Kidney tubule cell (primary cell): Measurements from ENCODE around the gene SHISA9.

Experiments
- DNase-seq: peaks from one replicate; pipeline ENCODE4 v3.0.0-alpha.2; 2018; ENCODE audit warnings: low spot score

The SHISA9 gene

DNA sequence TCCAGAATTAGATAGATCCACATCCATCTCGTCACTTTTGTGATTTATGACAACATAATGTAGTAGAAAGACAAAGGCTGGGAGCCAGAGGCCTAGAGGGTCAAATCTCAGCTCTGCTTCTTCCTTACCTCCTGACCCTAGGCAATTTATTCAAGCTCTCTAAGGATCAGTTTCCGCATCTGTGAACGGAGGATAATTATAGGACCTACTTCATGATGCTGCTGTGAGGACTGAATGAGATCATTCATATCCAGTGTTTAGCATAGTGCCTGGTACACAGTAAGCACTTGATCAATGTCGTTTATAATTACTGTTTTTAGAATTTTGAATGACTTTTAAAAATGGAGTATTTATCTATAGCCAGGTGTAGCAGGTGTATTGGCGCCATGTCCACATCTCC is 128.4 kb downstream of the SHISA9 start:
- DNase-seq: no peak

DNA sequence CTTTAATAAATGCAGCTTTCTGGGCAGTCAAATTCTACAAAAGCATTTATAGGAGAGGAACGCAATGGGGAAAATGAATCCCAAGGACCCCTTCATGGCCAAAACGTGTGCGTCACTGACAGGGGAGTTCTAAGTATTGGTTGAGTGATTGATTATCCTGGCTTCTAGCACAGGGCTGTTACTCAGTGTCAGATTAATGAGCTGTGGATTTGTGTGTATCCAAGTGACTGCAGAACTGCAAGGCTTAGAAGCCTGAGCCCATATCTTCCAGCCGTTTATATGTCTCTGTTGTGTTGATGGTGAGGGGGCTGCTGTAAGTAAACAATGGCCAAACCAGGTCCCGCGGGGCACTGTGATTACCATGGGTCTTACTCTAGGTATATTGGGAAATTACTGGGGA is 129.4 kb downstream of the SHISA9 start:
- no peak for DNase-seq

DNA sequence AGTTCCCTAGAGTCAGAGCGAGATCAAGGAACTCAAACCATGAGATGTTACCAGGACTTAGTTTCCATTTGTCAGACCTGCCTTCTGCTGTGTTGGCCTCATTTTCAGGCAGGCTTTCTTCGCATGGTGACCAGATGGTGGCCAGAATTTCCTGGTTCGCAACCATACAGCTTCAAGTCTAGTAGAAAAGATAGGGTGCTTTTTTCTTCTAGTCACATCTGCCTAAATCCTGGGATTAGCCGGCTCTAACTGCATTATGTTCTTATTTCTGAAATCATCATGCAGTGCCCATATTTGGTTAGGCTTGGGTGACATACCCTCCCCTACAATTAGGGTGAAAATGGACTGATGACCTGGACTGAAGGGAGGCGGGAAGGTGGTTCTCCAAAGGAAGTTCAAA is 131.5 kb downstream of the SHISA9 start:
- no peak for DNase-seq

DNA sequence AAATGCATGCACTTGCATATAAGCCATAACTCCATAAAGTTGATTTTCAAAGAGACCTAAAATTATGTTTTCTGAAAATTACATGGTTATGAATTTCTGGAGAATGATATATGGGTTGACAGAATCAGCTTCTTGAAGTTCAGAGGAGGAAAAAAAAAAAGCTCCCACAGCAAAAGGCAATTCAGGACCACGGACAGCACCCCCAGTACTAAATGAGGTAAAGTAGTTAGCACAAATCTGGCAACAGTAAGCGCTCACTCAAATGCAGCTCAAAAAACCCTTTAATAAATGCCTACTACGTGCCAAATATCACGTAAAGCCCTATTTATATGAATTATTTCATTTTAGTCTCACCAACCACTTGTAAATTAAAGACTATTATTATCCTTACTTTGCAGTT is 135.2 kb downstream of the SHISA9 start:
- peak; percentile 56 for DNase-seq

DNA sequence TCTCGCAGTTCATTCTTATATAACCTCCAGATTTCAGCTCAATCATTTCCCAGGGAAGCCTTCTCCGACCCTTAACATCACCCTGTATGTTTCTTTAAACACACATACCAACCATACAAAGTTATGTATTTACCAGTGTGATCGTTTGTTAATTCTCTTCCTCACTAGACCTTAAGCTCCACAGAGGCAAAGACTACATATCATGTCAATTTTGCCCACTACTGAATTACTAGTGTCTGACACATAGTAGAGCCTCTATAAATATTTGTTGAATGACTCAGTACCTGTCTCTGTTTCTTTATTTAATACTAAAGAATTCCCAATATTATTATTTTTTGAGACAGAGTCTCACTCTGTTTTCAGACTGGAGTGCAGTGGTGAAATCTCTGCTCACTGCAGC is 137.2 kb downstream of the SHISA9 start:
- peak; percentile 67 for DNase-seq

DNA sequence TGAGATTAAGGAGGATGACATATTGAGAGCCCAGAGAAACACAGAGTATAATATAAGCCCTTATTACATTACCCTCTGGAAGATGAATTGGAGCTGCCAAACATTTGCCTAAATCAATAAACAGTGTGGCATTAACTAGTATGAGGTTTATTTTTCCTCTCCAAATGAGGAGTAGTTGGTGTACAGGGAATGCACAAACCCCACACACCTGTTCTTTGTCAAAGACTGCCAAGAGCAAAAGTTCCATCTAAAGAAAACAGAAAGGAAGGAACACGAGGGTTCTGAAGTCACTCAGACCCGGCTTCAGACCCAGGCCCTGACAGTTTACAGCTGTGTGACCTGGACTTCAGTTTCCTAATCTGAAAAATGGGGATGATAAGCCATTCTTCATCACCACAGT is 138.1 kb downstream of the SHISA9 start:
- DNase-seq: no peak

DNA sequence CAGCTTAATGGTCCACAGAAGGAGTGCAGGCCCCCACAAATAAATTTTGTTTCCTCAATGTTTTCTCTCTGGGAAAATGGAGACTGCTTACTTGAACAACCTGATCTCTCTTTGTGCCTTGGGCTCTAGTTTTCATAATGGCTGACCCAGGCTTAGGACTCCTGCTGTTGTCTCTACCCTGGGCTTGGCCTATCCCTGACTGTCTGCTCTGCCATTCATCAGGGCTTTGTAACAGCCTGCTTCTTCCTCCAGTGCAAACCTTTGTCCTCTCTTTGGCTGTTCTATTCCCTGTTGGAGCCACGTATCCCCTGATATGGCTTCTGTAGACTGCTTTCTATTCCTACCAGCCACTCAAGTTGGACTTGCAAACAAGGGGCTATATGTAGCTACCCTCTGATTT is 139.8 kb downstream of the SHISA9 start:
- no peak for DNase-seq

DNA sequence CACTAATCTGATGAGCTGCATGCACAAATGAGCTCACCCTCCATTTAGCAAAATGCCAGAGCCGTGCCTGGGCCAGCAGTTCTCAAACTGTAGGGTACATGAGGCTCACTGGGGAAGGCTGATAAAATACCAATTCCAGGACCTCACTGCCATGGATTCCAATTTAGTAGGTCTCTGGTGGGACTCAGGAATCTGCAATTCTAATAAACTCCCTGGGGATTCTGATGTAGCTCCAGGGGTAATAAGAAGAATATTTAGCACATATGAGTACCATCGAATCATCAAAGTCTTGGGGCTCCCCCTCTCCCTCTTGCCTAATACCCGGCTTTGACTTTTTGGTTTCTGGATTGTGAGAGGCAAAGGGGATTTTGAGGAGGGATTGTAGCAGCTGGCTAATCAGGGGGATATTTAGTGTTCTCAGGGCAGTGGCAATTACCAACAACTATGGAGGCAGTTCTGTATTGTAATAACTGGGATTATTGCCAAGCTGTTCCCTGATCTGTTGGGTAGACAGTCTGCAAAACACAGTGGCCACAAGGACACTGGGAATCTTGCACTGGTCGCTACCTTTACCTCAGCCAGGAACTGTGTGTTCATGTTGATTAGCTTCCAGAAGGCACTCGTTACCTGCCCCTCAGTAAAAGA is 140.4 kb downstream of the SHISA9 start:
- no peak for DNase-seq

DNA sequence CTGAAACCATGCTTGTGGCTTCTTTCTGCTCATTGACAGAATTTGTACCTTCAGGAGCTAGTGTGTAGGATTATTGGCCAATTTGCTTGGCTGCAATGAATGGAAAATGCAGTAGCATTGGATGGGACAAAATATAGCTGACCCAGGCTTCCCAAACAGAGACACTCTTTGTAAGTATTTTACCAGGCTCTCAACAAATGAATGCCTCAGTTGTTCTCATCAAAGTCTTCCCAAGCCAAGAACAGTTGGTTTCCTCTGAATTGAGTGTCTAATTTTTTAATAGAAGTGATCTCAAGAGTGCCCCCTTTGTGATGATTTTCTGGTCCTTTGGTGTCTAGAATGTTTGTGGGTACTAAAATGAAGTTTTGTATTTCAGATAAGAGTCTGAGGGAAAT is 140.9 kb downstream of the SHISA9 start:
- DNase-seq: no peak

DNA sequence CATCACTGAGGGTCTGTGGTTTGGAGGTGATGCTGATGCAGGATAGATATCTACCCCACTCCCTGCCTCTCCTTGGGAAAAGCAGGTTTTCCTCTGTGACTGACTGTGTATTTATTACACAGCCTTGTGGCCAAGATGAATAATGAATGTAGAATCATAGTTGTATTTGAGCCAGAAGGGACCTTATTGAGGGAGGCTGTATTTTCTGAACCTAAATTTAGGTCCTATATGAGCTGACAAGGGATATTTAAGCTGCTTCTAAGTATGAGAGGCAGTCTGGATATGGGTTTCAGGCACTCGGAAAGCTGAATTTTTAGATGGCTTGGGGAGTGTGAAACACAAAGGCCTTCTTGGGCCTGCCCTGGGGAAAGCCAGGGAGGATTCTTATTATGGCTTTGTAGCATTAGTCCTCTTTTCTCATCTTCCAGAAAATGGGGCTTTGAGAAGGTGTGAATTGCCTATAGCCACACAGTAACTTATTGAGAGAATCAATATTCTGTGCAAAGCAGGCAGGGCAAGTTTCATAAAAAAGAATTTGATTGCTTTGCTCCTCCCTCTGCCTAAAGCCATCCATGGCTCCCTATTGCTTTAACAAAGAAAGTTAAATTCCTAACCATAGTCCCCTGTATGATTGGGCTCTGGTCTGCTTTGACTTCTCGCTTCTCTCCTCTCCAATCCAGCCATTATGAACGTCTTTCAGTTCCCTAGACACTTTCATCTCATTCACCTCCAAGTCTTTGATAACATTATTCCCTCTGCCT is 144.8 kb downstream of the SHISA9 start:
- no peak for DNase-seq

DNA sequence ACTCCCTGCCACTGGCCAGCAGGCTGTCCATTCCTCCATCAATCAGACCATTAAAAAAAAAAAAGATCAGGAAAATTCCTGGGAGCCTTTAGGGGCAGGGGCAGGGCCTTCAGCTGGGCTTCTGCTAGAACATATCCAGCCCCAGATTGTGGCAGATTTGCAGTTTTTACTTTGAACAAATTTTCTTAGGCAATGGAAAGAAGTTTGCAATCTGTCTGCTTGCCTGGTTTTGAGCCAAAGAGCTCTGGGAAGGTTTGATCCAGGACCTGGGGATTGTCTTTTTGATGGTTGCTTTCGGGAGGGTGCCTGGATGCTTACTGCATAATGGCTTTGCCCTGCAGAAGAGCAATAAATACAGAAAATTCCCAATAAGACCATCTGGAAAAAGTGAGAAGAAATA is 145.9 kb downstream of the SHISA9 start:
- DNase-seq: no peak

DNA sequence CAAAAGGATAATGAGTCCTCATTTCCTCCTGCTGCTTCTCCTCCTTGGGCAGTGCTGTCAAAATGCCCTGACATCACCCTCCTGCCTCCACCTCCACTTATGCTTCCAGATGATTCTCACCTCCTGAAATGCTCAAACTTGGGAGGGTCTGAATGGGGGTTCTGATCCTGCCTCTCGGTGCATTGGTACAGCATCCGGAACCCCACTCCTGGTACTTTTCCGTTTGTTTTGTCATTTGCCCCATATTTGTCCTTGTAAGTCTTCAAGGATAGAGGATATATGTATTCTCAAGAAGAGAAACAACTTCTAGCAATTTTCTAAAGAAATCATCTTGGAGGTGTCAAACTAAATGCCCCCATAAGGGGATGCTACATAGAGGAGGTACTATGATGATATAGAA is 148.3 kb downstream of the SHISA9 start:
- DNase-seq: no peak

DNA sequence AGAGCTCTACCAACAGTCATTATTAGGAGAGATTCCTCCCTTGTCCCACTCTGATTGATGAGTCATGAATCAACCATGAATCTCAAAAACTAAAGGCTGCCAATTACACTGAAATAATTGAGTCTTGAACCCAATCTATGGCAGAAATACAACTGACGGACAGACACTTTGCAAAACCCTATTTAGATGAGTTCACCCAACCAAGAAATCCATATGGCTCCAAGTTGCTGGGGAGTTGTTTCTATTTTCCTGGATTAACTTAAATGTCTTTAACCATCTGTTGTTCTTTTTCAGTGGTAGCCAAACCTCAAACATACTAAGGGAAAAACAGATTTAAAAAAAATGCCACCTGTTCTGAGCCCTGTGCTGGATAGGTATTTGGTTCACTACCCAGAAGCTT is 151.0 kb downstream of the SHISA9 start:
- DNase-seq: no peak

DNA sequence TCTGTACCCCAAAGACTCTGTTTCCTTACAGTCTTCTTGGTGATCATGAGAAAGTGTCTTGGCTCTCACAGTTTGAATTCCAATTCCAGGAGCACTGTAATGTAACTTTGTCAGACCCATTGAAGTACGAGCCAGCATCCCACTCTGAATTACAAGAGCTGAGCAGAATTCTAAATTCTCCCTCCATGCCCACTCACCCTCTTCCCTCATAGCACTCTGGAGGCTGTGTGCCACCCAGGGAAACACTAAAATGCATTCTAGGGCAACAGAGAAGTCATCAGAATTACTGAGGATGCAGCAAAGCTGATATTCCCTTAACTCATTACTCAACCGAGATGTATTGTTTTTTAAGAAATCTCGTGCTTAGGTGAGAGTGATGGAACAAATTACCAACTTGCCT is 154.1 kb downstream of the SHISA9 start:
- no peak for DNase-seq

DNA sequence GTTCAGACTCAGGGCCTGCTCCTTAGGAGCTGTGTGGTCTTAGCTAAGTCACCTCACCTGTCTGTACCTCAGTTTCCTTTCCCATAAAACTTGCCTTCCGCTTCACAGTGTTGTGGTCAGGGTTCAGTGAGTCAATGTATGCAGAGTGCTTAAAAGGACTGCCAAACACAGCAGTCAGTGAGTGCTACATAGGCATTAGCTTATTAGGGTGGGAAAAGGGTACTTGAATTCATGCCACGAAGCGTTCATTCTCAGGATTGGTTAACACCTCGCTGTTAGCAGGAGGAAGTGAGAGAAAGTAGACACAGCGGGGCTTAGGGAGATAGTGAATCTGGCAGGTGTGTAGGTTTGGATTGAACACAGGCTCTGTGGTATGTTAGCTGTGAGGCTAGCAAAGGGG is 155.2 kb downstream of the SHISA9 start:
- DNase-seq: no peak

DNA sequence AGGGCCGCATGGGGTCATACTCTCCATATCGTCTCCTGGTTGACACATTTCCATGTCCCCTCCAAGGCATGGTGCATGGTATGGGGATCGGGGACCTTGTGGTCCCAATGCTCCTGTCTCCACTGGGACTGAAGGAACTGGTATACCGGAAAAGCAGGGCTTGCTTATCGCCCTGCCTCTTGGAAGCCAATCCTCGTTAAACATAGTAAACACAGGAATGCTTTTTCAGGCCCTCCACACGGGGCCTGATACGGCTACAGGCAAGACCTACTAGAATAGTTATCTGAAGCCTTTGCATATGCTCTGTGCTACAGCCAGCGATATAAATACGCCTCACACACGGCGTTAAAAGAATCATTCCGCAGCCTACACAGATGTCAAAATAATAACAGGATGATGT is 159.5 kb downstream of the SHISA9 start:
- DNase-seq: no peak

DNA sequence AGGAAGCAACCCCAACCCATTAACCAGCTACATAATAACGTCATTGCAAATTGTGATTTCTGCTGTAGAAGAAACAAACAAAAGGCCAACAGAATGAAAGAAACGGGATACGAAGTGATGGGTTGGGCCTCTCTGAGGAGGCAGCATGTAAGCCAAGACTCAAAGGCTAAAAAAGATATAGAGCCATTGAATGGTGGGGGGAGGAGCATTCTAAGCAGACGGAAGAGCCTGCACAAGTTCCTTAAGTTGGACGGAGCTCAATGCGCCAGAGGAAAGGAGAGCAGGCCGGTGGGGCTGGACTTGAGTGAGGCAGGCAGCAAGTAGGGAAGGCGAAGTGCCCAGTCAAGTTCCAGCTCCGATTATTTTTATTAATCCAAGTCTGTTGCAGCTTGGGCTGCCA is 160.3 kb downstream of the SHISA9 start:
- no peak for DNase-seq

DNA sequence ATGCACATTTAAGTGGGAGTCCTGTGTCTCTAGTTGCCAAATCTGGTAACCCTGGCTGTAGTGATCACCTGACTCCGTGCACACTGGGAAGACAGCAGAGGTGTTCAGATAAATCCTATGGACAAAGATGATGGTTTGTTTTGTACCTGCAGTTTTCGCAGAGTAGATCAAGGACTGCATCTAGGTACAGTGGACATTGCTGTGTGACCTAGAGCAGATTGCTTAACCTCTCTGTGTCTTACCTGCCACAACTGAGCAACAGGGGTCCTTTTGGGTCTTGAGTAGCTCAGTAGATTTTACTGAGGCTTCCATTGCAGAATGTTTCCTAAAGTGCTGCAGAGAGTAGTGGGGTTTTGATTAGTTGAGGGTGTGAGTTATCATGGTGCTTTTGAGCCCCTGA is 160.8 kb downstream of the SHISA9 start:
- DNase-seq: no peak

DNA sequence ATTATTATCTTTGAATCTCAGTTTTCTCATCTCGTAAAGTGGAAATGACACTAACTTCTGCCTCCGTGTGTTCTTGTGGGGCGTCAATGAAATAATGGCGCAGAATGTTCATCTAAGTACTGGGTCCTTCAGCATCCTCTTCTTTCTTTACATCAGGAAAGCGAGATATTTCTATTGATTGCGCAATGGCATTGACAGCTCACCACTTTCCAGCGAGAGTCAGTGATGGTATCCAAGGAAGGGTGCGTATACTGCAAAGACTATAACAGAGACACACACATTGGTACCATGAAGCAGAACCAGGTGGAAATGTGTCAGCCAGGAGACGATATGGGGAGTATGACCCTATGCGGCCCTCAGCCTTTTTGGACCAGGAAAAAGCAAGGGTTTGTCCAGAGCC is 162.1 kb downstream of the SHISA9 start:
- DNase-seq: no peak

DNA sequence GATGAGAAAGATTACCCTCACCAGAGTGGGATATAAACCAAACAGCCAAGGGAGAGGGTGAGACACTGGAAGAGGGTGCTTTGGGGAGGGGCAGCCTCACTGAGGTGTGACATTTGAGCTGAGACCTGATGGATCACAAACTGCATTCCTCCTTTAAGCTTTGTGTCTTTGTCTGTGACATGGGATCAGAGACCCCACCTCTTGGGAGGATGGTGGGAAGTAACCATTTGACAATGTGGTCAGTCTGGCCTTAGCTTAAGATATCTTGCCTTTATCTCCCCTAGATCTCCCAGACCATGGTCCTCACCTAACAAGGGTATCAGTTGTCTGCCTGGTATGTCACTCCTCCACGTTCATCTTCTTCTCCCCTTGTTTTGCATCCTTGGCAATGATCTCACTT is 163.4 kb downstream of the SHISA9 start:
- no peak for DNase-seq

DNA sequence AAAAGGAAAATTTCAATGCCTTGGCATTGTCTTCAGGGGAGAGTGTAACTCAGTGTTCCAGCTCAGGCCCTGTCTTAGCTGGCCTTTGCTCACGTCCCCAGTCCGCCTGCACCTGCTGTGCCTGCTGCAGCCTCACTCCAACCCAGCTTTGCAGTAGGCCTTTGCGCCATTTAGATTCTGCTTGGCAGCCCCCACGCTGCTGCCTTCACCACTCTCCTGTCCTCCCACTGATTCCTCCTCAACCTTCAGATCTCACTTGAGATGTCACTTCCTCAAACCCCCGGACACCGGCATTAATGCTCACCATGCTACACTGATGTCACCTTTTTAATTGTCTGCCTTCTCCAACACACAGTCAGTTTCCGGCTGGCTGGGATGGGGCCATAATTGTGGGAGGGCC is 166.2 kb downstream of the SHISA9 start:
- peak; percentile 7 for DNase-seq

DNA sequence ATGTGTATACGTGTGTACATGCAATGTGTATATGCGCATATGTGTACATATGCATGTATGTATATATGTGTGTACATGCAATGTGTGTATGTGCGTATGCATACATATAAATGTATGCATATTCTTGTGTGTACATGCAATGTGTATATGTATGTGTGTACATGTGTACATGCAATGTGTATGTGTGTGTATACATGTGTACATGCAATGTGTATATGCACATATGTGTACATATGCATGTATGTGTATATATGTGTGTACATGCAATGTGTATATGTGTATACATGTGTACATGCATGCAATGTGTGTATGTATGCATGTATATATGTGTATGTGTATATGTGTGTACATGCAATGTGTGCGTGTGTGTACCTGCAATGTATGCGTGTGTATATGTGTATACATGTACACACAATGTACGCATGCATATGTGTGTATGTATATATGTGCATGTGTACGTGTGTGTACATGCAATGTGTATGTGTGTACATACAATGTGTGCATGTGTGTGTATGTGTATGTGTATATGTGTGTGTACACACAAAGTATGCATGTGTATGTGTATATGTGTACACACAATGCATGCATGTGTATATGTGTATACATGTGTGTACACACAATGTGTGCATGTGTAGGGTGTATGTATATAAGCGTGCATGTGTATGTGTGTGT is 167.7 kb downstream of the SHISA9 start:
- DNase-seq: no peak

DNA sequence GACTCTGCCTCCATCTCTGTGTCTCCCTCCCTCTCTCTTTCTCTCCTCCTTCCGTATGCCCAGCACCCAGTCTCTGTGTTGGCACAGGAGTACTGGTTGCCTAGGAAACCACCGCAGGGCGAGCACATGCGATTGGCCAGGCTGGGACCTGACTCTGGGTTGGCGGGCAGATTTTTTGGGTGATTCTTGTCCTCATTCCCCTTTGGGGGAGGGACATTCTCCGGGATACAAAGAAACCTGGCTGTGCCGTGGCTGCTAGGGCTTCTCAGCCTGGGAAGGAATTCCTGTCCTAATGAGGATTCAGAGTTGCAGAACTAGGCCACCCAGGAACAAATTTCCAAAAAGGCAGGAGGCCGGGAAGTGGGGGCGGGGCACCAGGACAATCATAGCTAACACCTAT is 168.9 kb downstream of the SHISA9 start:
- DNase-seq: peak; percentile 43

DNA sequence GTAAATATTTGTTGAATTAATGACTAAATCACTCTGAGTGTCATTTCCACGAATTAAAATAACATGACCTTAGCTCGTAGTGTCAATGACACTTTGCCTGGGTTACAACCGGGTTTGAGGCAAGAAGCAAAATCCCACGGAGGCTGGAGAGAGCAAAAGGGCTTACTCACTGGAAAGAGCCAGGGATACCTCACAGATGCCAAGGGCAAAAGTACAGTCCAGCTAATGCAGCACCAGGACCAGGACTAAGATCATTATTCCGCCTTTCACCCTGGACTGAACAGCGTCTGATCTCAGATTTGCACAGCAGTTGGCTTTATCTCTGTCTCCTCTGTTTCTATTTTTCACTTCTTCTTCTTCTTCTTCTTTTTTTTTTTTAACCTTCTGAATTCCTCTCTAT is 175.5 kb downstream of the SHISA9 start:
- no peak for DNase-seq
